HG03354 (cell line): ENCODE results near the gene ZNF629.

Experiments used
- ATAC-seq: cut with Tn5 transposase; IDR thresholded peaks from one replicate; pipeline ENCODE4 v1.9.1; 2021; ENCODE audit warnings: mild to moderate bottlenecking; ENCODE audit not compliant: unreplicated experiment, poor library complexity, severe bottlenecking

The ZNF629 gene

GRCh38 chr16:30769379-30770089 is 17.5 kb downstream of the ZNF629 start:
- ATAC-seq = no peak

GRCh38 chr16:30768583-30769181 is 18.3 kb downstream of the ZNF629 start:
- no peak for ATAC-seq

GRCh38 chr16:30767767-30768465 is 19.1 kb downstream of the ZNF629 start:
- ATAC-seq = no peak

DNA sequence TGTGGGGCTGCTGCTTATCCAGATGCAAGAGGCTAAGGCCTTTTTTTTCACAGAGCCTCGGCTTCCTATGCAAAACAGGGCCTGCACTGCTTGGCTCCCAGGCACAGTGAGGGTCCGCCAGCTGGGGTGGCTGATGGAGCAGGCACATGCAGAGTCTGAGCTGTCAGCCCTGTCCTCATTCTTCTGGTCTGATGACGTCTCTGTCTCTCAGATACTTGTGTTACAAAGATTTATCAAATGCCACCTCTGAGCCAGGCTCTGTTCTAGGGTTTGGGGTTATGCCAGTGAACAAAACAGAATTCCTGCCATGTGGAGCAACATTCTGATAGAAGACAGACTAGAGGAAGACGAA is 20.1 kb downstream of the ZNF629 start:
- no peak for ATAC-seq

DNA sequence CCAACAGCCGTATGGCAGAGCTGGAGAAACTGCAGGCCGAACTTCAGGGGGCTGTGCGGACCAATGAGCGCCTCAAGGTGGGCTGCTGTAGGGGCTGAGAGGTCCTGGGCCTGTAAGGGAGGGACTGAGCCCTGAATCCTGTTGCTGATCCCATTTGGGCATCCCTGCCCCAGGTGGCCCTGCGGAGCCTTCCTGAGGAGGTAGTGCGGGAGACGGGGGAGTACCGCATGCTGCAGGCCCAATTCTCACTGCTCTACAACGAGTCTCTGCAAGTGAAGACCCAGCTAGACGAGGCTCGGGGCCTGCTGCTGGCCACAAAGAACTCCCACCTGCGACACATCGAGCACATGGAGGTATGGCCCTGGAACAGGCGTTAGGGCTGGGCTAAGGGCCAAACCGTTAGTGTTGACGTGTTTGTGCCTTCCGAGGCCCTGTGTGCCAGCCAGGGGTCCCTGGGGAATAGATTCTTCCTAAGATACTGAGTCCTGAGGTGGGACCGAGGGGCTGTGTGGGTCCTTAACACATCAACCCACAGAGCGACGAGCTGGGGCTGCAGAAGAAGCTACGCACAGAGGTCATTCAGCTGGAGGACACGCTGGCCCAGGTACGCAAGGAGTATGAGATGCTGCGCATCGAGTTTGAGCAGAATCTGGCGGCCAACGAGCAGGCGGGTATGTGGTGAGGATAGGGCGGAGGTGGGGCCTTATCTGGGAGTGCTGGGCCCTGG is 20.6 kb downstream of the ZNF629 start:
- ATAC-seq = no peak

- no peak for ATAC-seq
Observed at GRCh38 chr16:30764816-30765465, 22.1 kb downstream of the ZNF629 start.

DNA sequence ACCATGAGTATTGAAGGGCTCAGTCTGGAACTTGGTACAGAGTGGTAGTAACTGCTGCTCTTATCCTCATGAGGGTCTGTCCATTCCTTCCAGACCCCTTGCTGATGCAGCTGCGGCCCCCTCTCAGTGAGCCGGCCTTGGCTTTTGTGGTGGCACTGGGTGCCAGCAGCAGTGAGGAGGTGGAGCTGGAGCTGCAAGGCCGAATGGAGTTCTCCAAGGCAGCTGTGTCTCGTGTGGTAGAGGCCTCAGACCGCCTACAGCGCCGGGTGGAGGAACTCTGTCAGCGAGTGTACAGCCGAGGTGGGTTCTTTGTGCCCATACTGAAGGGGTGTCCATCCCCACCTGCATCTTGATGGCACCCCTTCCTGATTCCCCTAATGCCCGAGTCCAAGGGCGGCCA is 22.9 kb downstream of the ZNF629 start:
- no peak for ATAC-seq

- ATAC-seq = no peak
Observed at GRCh38 chr16:30762991-30763725, 23.8 kb downstream of the ZNF629 start.

GRCh38 chr16:30761928-30762902 is 24.8 kb downstream of the ZNF629 start, which contains the start of the genes CFAP119 and RNF40:
Gene CFAP119 (minus strand): TSS chr16:30762062. CDS start chr16:30761748, 314 bp downstream.
Gene RNF40 (plus strand): TSS chr16:30762322. CDS start chr16:30762546, 224 bp downstream.
- ATAC-seq = peak; percentile 90

DNA sequence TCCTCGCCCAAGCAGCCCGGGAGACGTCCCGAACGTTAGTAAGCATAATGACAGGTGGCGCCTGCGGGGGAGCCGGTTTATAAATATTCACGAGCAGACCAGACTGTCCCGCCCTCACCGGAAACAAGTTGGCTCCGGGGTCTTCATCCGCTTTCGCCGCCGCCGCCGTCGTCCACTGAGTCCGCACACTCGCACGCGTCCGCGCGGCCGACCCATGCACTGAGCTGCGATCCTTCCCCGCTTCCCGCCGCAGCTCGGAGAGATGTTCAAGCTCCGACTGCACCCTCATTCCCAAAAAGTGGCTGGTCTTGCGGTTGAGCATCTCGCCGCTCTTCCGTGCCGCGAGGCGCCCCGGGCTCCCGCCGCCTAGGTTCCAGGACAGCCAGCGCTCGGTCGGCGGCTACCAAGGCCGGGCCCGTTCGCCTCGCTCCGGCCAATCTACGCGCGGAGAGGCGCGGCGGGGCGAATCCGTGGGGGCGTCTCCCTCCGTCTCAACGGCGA is 25.5 kb downstream of the ZNF629 start:
- ATAC-seq = peak; percentile 42

DNA sequence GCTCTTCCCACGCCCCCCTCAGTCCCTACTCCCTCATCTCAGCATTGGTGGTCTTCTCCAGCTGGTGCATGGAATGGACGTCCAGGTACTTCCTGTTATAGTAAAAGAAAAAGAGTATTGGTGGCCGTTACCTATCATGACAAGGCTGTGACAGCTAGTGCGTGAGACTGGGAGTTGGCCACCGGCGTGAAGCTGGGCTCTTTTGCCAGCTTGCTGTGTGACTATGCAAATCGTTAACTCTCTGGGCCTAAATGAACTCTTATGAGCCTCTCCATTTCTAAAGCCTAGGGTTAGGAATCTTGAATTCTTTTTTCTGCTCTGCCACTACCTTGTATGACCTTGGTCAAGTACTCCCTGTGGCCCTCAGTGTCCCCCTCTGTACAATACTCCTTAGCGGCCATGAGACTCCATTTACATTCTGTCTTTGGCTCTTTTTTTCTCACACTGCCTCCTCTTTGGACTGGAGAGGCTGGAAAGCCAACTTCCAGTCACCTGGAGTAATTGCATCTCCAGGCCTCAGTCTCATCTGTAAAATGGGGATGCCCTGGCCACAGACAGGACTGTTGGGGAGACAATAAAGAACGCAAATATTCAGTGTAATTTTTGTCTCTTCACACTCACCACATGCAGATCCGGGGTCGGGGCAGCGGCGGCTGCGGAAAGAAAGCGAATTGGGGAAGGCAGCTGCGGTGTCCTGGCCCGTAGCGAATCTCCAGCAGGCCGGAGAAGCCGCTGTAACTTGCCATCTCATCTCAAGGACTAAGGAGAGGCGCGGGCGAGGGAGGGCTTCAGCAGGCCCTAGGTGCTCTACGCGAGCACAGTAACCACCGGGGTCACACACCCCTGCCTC is 26.2 kb downstream of the ZNF629 start:
- no peak for ATAC-seq

- ATAC-seq = no peak
Observed at GRCh38 chr16:30760001-30760559, 26.9 kb downstream of the ZNF629 start.

DNA sequence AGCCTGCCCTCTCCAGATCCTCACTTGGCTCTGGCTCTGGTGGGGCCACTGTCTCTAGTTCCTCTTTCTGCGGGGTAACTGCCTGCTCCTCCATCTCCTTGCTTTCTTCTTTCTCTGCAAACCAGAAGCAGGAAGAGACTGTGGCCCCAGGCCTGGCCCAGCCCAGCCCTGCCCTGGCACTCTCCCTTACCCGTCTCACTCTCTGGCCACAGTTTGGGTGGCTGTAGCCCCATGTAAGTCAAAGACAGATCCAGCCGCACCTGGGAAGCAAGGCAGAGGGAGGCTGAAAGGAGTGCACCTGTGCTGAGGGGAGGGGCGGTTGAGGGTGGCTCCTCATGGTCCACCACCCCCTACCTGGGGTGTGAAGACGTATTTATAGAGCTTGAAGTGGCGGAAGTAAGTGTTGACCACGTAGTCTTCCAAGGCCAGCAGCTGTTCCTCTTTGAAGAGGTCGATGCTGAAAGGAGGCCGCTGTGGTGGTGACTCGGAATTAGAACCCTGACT is 28.0 kb downstream of the ZNF629 start:
- ATAC-seq = no peak

- ATAC-seq = no peak
Observed at GRCh38 chr16:30757316-30757715, 29.7 kb downstream of the ZNF629 start.

DNA sequence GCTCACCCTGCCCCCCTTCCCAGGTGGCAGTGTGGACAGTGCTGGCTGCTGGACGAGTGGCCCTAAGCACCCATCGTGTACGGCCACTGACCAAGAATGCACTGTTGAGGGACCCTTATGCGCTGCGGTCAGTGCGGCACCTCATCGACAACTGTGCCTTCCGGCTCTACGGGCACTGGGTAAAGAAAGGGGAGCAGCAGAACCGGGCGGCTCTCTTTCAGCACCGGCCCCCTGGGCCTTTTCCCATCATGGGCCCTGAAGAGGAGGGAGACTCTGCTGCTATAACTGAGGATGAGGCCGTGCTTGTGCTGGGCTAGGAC is 30.3 kb downstream of the ZNF629 start:
- ATAC-seq = no peak

DNA sequence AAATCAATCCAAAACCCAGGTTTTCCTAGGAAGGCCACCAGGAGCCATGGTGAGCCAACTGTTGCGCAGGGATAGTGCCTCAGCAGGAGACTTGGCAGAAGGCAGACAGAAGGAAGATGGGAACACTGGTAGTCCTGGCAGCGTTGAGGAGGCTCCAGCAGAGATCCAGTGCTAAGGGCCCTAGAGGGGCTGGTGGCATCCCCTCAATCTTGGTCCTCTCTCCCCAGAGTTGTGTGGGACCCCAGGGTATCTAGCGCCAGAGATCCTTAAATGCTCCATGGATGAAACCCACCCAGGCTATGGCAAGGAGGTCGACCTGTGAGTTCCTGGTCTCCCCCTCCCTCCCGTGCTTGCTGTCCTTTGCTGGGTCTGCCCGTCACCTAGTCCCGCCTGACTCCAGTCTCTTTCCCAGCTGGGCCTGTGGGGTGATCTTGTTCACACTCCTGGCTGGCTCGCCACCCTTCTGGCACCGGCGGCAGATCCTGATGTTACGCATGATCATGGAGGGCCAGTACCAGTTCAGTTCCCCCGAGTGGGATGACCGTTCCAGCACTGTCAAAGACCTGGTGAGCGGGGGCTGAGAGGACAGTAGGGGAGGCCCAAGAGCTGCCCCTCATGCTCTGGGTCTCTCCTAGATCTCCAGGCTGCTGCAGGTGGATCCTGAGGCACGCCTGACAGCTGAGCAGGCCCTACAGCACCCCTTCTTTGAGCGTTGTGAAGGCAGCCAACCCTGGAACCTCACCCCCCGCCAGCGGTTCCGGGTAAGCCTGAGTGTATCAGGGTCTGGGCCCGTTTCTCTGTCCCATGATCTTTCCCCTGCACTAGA is 30.8 kb downstream of the ZNF629 start:
- no peak for ATAC-seq
